ENCODE data around the gene SBSN.

SBSN gene

GRCh38 chr19:35498220-35498619 lies 29.9 kb downstream of the SBSN start:
- Histone ChIP-seq H3K9ac (no peak overlapping the region), H3K79me2 (no peaks in the 10 kb centered on the region), H3K4me3 (ENCODE audit: low read depth, low read length) (no peak overlapping the region), H3K36me3 (ENCODE audit: control insufficient read depth, insufficient read depth, low read length) (no peaks in the 10 kb centered on the region), H2AFZ (no peak overlapping the region), H3K4me2 (ENCODE audit: low read length) (no peak overlapping the region), H3K27ac (no peak overlapping the region), H3K4me1 (peaks cover 36% of the 10 kb centered on the region), H3K27me3 (ENCODE audit: control insufficient read depth, insufficient read depth, low read length) (no peaks in the 10 kb centered on the region), H3K9me3 (ENCODE audit: control insufficient read depth, low read length) (no peaks in the 10 kb centered on the region)
- TF ChIP-seq CTCF (IDR thresholded peaks at IDR 0.05) = no peak

GRCh38 chr19:35497406-35497805 lies 30.7 kb downstream of the SBSN start:
- Histone ChIP-seq H3K27me3 (ENCODE audit: control insufficient read depth, insufficient read depth, low read length) (no peaks in the 10 kb centered on the region), H3K4me1 (peaks cover 36% of the 10 kb centered on the region), H3K36me3 (ENCODE audit: control insufficient read depth, insufficient read depth, low read length) (no peaks in the 10 kb centered on the region), H3K9me3 (ENCODE audit: control insufficient read depth, low read length) (no peaks in the 10 kb centered on the region), H3K9ac (no peak overlapping the region), H3K27ac (no peak overlapping the region), H3K4me2 (ENCODE audit: low read length) (no peak overlapping the region), H2AFZ (no peak overlapping the region), H3K79me2 (no peaks in the 10 kb centered on the region), H3K4me3 (ENCODE audit: low read depth, low read length) (no peak overlapping the region)
- TF ChIP-seq CTCF (IDR thresholded peaks at IDR 0.05) = no peak

GRCh38 chr19:35495107-35496064 lies 32.7 kb downstream of the SBSN start:
- Histone ChIP-seq H2AFZ (peak overlapping the region; percentile 72), H3K9ac (no peak overlapping the region), H3K27ac (no peak overlapping the region)

GRCh38 chr19:35493971-35494370 lies 34.1 kb downstream of the SBSN start:
- no peaks in the 10 kb centered on the region for H3K79me2 ChIP-seq
- H3K27me3 ChIP-seq (ENCODE audit: control insufficient read depth, insufficient read depth, low read length) = no peaks in the 10 kb centered on the region
- H3K4me3 ChIP-seq (ENCODE audit: low read depth, low read length) = no peak overlapping the region
- H3K4me2 ChIP-seq (ENCODE audit: low read length) = no peak overlapping the region
- H3K36me3 ChIP-seq (ENCODE audit: control insufficient read depth, insufficient read depth, low read length) = no peaks in the 10 kb centered on the region
- no peak overlapping the region for H2AFZ ChIP-seq
- H3K9ac ChIP-seq = no peak overlapping the region
- no peak for TF ChIP-seq CTCF (IDR thresholded peaks at IDR 0.05)
- H3K4me1 ChIP-seq = peaks cover 6% of the 10 kb centered on the region
- H3K27ac ChIP-seq = no peak overlapping the region
- no peaks in the 10 kb centered on the region for H3K9me3 ChIP-seq (ENCODE audit: control insufficient read depth, low read length)

More at GRCh38 chr19:35495107-35496064, 32.7 kb downstream of the SBSN start:
- no peaks in the 10 kb centered on the region for H3K9me3 ChIP-seq (ENCODE audit: control insufficient read depth, low read length)
- no peaks in the 10 kb centered on the region for H3K79me2 ChIP-seq
- H3K4me3 ChIP-seq (ENCODE audit: low read depth, low read length) = no peak overlapping the region
- no peaks in the 10 kb centered on the region for H3K27me3 ChIP-seq (ENCODE audit: control insufficient read depth, insufficient read depth, low read length)
- peaks cover 19% of the 10 kb centered on the region for H3K4me1 ChIP-seq
- H3K4me2 ChIP-seq (ENCODE audit: low read length) = no peak overlapping the region
- TF ChIP-seq CTCF (IDR thresholded peaks at IDR 0.05) = peak; percentile 98
- no peaks in the 10 kb centered on the region for H3K36me3 ChIP-seq (ENCODE audit: control insufficient read depth, insufficient read depth, low read length)

Measured in parathyroid adenoma (tissue), 2 donors.